ENCODE measurements around the gene DLGAP1. TPM values are rescaled to one million over a fixed set of nuclear protein-coding genes. Genes with fewer than 3 reads are reported as not detected.
"Not testable (repeated sequence)": the region's sequence is repeated elsewhere in the genome, so short reads cannot be mapped to it uniquely, and the experiment has no call there.

Gene DLGAP1
- polyA plus RNA-seq, 4 donors: 0.22 to 0.47 TPM; not detected in 2

- Histone ChIP-seq H3K4me3 (ENCODE audit: low read depth in 1 of 3, low read length in 3 of 3) (no peak overlapping the region), H3K9me3 (ENCODE audit: control insufficient read depth in 2 of 2, insufficient read depth in 1 of 2, low read depth in 1 of 2, low read length in 1 of 2) (no peaks in the 10 kb centered on the region), H3K27ac (ENCODE audit: low read depth in 1 of 3, low read length in 2 of 3) (no peak overlapping the region), H3K36me3 (ENCODE audit: control insufficient read depth in 3 of 3, insufficient read depth in 2 of 3, low read depth in 1 of 3, low read length in 3 of 3) (no peaks in the 10 kb centered on the region), H3K4me1 (ENCODE audit: control insufficient read depth in 3 of 3, insufficient read depth in 2 of 3, low read depth in 1 of 3, low read length in 2 of 3) (no peaks in the 10 kb centered on the region), H3K27me3 (ENCODE audit: control insufficient read depth in 3 of 3, insufficient read depth in 3 of 3, low read length in 3 of 3) (no peaks in the 10 kb centered on the region)
- DNase-seq (no peak), FAIRE-seq (no peak)
Measured at GRCh38 chr18:4299395-4299794, 155.7 kb downstream of the DLGAP1 start.

DNA sequence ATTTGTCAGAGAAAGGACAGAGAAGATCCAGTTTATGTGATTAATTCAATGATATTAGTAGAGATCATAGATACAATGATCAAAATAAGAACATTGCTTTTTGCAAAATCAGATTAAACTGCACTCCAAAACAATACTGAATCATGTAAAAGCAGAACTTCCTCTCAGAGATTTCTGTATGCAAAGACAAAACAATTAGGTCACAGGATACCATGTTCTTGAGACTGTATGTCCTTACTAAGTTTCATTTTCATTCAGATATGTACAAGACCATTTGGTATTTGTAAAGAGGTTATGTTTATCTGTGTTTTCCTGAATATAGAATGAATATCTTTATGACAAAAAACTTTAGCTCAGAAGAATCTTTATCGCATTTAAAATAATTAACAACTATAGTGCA is 161.8 kb downstream of the DLGAP1 start:
- FAIRE-seq (no peak), DNase-seq (no peak)
- 92 to 100% (median 94%) methylated on average over 1 of the region's 1 CpG for WGBS, 3 donors
- no peaks in the 10 kb centered on the region for H3K4me1 ChIP-seq (ENCODE audit: control insufficient read depth in 3 of 3, insufficient read depth in 2 of 3, low read depth in 1 of 3, low read length in 2 of 3)
- H3K4me3 ChIP-seq (ENCODE audit: low read depth in 1 of 3, low read length in 3 of 3): no peak overlapping the region
- H3K27me3 ChIP-seq (ENCODE audit: control insufficient read depth in 3 of 3, insufficient read depth in 3 of 3, low read length in 3 of 3): no peaks in the 10 kb centered on the region
- no peak overlapping the region for H3K27ac ChIP-seq (ENCODE audit: low read depth in 1 of 3, low read length in 2 of 3)
- H3K9me3 ChIP-seq (ENCODE audit: control insufficient read depth in 2 of 2, insufficient read depth in 1 of 2, low read depth in 1 of 2, low read length in 1 of 2): no peaks in the 10 kb centered on the region
- no peaks in the 10 kb centered on the region for H3K36me3 ChIP-seq (ENCODE audit: control insufficient read depth in 3 of 3, insufficient read depth in 2 of 3, low read depth in 1 of 3, low read length in 3 of 3)

DNA sequence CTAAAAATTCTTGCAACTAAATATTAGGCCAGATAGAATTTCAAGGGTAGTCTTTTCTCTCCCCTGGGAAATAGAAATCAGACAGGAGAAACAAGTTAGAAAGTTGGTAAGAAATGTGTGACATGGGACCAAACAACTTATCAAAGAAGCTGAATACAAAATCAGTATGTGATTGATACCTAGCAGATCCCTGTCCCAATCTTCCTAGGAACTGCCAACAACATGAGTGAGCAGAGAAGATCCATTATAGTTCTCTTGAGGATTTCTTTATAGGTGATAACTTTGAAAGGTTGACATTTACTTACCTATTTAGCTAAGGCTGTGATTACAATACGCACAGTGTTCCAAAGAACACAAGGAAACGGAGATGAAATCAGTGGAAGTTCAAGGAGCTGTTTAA is 162.4 kb downstream of the DLGAP1 start:
- H3K27ac ChIP-seq (ENCODE audit: low read depth in 1 of 3, low read length in 2 of 3): no peak overlapping the region
- H3K4me3 ChIP-seq (ENCODE audit: low read depth in 1 of 3, low read length in 3 of 3): no peak overlapping the region
- WGBS, 3 donors: 35 to 68% (median 44%) methylated on average over 2 of the region's 2 CpGs
- no peaks in the 10 kb centered on the region for H3K27me3 ChIP-seq (ENCODE audit: control insufficient read depth in 3 of 3, insufficient read depth in 3 of 3, low read length in 3 of 3)
- H3K36me3 ChIP-seq (ENCODE audit: control insufficient read depth in 3 of 3, insufficient read depth in 2 of 3, low read depth in 1 of 3, low read length in 3 of 3): no peaks in the 10 kb centered on the region
- H3K9me3 ChIP-seq (ENCODE audit: control insufficient read depth in 2 of 2, insufficient read depth in 1 of 2, low read depth in 1 of 2, low read length in 1 of 2): no peaks in the 10 kb centered on the region
- no peak for FAIRE-seq
- DNase-seq: no peak
- H3K4me1 ChIP-seq (ENCODE audit: control insufficient read depth in 3 of 3, insufficient read depth in 2 of 3, low read depth in 1 of 3, low read length in 2 of 3): no peaks in the 10 kb centered on the region

DNA sequence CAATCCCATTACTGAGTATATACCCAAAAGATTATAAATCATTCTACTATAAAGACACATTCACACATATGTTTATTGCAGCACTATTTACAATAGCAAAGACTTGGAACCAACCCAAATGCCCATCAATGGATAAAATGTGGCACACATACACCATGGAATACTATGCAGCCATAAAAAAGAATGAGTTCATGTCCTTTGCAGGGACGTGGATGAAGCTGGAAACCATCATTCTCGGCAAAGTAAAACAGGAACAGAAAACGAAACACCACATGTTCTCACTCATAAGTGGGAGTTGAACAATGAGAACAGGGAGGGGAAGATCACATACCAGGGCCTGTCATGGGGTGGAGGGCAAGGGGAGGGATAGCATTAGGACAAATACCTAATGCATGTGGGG is 167.8 kb downstream of the DLGAP1 start:
- not testable (repeated sequence) for H3K9me3 ChIP-seq (ENCODE audit: control insufficient read depth in 2 of 2, insufficient read depth in 1 of 2, low read depth in 1 of 2, low read length in 1 of 2); H3K4me3 ChIP-seq (ENCODE audit: low read depth in 1 of 3, low read length in 3 of 3); H3K27ac ChIP-seq (ENCODE audit: low read depth in 1 of 3, low read length in 2 of 3); H3K36me3 ChIP-seq (ENCODE audit: control insufficient read depth in 3 of 3, insufficient read depth in 2 of 3, low read depth in 1 of 3, low read length in 3 of 3); DNase-seq; H3K27me3 ChIP-seq (ENCODE audit: control insufficient read depth in 3 of 3, insufficient read depth in 3 of 3, low read length in 3 of 3); FAIRE-seq; H3K4me1 ChIP-seq (ENCODE audit: control insufficient read depth in 3 of 3, insufficient read depth in 2 of 3, low read depth in 1 of 3, low read length in 2 of 3)
- 82 to 87% (median 84%) methylated on average over 3 of the region's 3 CpGs for WGBS, 3 donors

- FAIRE-seq (no peak), DNase-seq (no peak)
- Histone ChIP-seq H3K36me3 (ENCODE audit: control insufficient read depth in 3 of 3, insufficient read depth in 2 of 3, low read depth in 1 of 3, low read length in 3 of 3) (no peaks in the 10 kb centered on the region), H3K27ac (ENCODE audit: low read depth in 1 of 3, low read length in 2 of 3) (no peak overlapping the region), H3K27me3 (ENCODE audit: control insufficient read depth in 3 of 3, insufficient read depth in 3 of 3, low read length in 3 of 3) (no peaks in the 10 kb centered on the region), H3K4me1 (ENCODE audit: control insufficient read depth in 3 of 3, insufficient read depth in 2 of 3, low read depth in 1 of 3, low read length in 2 of 3) (no peaks in the 10 kb centered on the region), H3K9me3 (ENCODE audit: control insufficient read depth in 2 of 2, insufficient read depth in 1 of 2, low read depth in 1 of 2, low read length in 1 of 2) (no peaks in the 10 kb centered on the region), H3K4me3 (ENCODE audit: low read depth in 1 of 3, low read length in 3 of 3) (no peak overlapping the region)
- 79 to 87% (median 83%) methylated on average over 5 of the region's 5 CpGs for WGBS, 3 donors
Measured at GRCh38 chr18:4286256-4286655, 168.9 kb downstream of the DLGAP1 start.

DNA sequence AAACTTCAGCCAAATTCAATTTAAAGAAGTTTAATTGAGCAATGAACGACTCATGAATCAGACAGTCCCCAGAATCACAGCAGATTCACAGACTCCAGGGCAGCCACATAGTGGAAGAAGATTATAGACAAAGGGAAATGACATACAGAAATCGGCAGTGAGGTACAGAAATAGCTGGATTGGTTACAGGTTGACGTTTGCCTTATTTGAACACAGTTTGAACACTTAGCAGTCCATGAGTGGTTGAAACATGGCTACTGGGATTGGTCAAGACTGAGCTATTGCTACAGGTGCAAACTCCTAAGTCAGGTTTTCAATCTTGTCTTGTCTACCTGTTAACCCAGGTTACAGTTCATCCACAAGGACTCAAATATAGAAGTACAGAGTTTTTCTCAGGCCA is 169.6 kb downstream of the DLGAP1 start:
- no peaks in the 10 kb centered on the region for H3K27me3 ChIP-seq (ENCODE audit: control insufficient read depth in 3 of 3, insufficient read depth in 3 of 3, low read length in 3 of 3)
- no peaks in the 10 kb centered on the region for H3K4me1 ChIP-seq (ENCODE audit: control insufficient read depth in 3 of 3, insufficient read depth in 2 of 3, low read depth in 1 of 3, low read length in 2 of 3)
- no peak overlapping the region for H3K4me3 ChIP-seq (ENCODE audit: low read depth in 1 of 3, low read length in 3 of 3)
- FAIRE-seq: no peak
- no peak for DNase-seq
- WGBS, 3 donors: 33 to 64% (median 47%) methylated on average over 3 of the region's 3 CpGs
- H3K27ac ChIP-seq (ENCODE audit: low read depth in 1 of 3, low read length in 2 of 3): no peak overlapping the region
- no peaks in the 10 kb centered on the region for H3K36me3 ChIP-seq (ENCODE audit: control insufficient read depth in 3 of 3, insufficient read depth in 2 of 3, low read depth in 1 of 3, low read length in 3 of 3)
- no peaks in the 10 kb centered on the region for H3K9me3 ChIP-seq (ENCODE audit: control insufficient read depth in 2 of 2, insufficient read depth in 1 of 2, low read depth in 1 of 2, low read length in 1 of 2)

DNA sequence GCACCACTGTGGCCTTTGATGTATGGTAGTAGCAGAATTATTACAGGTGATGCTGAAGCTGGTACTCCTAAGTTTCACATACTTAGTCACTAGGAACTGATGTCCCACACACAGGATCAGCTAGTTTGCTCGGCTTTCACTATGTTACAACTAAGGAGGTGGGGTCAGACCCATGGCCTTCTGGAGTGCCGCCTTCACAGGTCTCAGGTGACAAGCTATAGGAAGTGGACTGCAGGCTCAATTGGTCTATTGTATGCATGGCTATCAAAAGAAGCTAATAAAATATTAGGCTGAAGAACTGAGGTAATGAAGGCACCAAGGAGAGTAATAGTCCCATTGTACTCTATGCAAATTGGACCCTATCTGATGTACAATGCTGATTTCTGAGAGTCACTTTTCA is 170.6 kb downstream of the DLGAP1 start:
- 30 to 58% (median 34%) methylated on average over 2 of the region's 2 CpGs for WGBS, 3 donors

DNA sequence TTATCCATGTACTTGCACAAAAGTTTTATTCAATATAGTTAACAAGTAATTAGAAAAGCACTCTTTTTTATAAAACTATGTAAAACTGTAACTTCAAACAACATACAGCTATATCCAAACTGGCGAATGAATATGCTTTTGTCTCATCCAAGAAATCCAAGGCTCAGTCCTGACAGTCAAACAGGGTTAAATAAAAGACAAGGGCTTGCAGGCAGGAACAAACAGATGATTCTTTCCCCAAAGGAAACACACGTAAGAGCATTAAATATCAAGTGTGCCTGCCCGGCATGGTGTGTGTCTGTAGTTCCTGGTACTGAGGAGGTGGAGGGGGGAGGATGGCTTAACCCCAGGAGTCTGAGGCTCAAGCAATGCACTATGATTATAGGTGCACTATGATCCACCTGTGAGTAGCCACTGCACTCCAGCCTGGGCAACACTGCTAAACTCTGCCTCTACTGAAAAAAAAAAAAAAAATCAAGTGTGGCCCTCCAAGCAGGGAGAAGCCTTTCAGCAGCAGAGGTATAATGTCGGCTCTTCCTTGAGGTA is 171.3 kb downstream of the DLGAP1 start:
- Histone ChIP-seq H3K27ac (ENCODE audit: low read depth in 1 of 3, low read length in 2 of 3) (no peak overlapping the region), H3K4me3 (ENCODE audit: low read depth in 1 of 3, low read length in 3 of 3) (no peak overlapping the region), H3K36me3 (ENCODE audit: control insufficient read depth in 3 of 3, insufficient read depth in 2 of 3, low read depth in 1 of 3, low read length in 3 of 3) (no peaks in the 10 kb centered on the region), H3K9me3 (ENCODE audit: control insufficient read depth in 2 of 2, insufficient read depth in 1 of 2, low read depth in 1 of 2, low read length in 1 of 2) (no peaks in the 10 kb centered on the region), H3K4me1 (ENCODE audit: control insufficient read depth in 3 of 3, insufficient read depth in 2 of 3, low read depth in 1 of 3, low read length in 2 of 3) (no peaks in the 10 kb centered on the region), H3K27me3 (ENCODE audit: control insufficient read depth in 3 of 3, insufficient read depth in 3 of 3, low read length in 3 of 3) (no peaks in the 10 kb centered on the region)
- WGBS, 3 donors: 60 to 69% (median 66%) methylated on average over 4 of the region's 4 CpGs
- FAIRE-seq: no peak
- no peak for DNase-seq

More for the DNA sequence above, 170.6 kb downstream of the DLGAP1 start:
- Histone ChIP-seq H3K27ac (ENCODE audit: low read depth in 1 of 3, low read length in 2 of 3) (no peak overlapping the region), H3K4me3 (ENCODE audit: low read depth in 1 of 3, low read length in 3 of 3) (no peak overlapping the region), H3K27me3 (ENCODE audit: control insufficient read depth in 3 of 3, insufficient read depth in 3 of 3, low read length in 3 of 3) (no peaks in the 10 kb centered on the region), H3K4me1 (ENCODE audit: control insufficient read depth in 3 of 3, insufficient read depth in 2 of 3, low read depth in 1 of 3, low read length in 2 of 3) (no peaks in the 10 kb centered on the region), H3K9me3 (ENCODE audit: control insufficient read depth in 2 of 2, insufficient read depth in 1 of 2, low read depth in 1 of 2, low read length in 1 of 2) (no peaks in the 10 kb centered on the region), H3K36me3 (ENCODE audit: control insufficient read depth in 3 of 3, insufficient read depth in 2 of 3, low read depth in 1 of 3, low read length in 3 of 3) (no peaks in the 10 kb centered on the region)
- no peak for DNase-seq
- FAIRE-seq: no peak

- H3K27ac ChIP-seq (ENCODE audit: low read depth in 1 of 3, low read length in 2 of 3): no peak overlapping the region
- H3K27me3 ChIP-seq (ENCODE audit: control insufficient read depth in 3 of 3, insufficient read depth in 3 of 3, low read length in 3 of 3): no peaks in the 10 kb centered on the region
- H3K36me3 ChIP-seq (ENCODE audit: control insufficient read depth in 3 of 3, insufficient read depth in 2 of 3, low read depth in 1 of 3, low read length in 3 of 3): no peaks in the 10 kb centered on the region
- H3K9me3 ChIP-seq (ENCODE audit: control insufficient read depth in 2 of 2, insufficient read depth in 1 of 2, low read depth in 1 of 2, low read length in 1 of 2): no peaks in the 10 kb centered on the region
- H3K4me3 ChIP-seq (ENCODE audit: low read depth in 1 of 3, low read length in 3 of 3): no peak overlapping the region
- no peak for DNase-seq
- WGBS, 3 donors: 54 to 63% (median 56%) methylated on average over 3 of the region's 3 CpGs
- no peak for FAIRE-seq
- no peaks in the 10 kb centered on the region for H3K4me1 ChIP-seq (ENCODE audit: control insufficient read depth in 3 of 3, insufficient read depth in 2 of 3, low read depth in 1 of 3, low read length in 2 of 3)
Measured at GRCh38 chr18:4282954-4283353, 172.2 kb downstream of the DLGAP1 start.
